HEK293 (cell line): Measurements from ENCODE around the gene IGFBP5.
A peak's percentile ranks its signal among the peaks of the same experiment; 100 is the strongest.

Source experiments
- CTCF ChIA-PET: fragments of 350-600 bp; formaldehyde crosslinking; extraction: SDS; loops from one replicate; lab custom pipeline; 2021; ENCODE audit warnings: antibody characterized with exemption; lab: Yijun Ruan, JAX
- POLR2A ChIA-PET: fragments of 300-600 bp; formaldehyde crosslinking; extraction: SDS; loops from one replicate; lab custom pipeline; 2020; ENCODE audit warnings: antibody characterized with exemption, inconsistent platforms; lab: Yijun Ruan, JAX
- H3K27ac ChIP-seq: fragments of 200-500 bp; sonication (Bioruptor generic); 2 replicates; pipeline ENCODE4 v1.5.1; 2014; ENCODE audit warnings: low read depth, low read length, control low read depth, inconsistent platforms; ENCODE audit errors: extremely low read depth
- H3K36me3 ChIP-seq, 2 experiments: fragments of 200-500 bp in 1 of 2; sonication (Bioruptor generic) in 1 of 2; 1 replicate in 1 of 2; 2 replicates in 1 of 2; pipeline ENCODE4 v1.5.1; 2014 to 2017; ENCODE audit warnings: inconsistent platforms in 2 of 2, low read length in 2 of 2; ENCODE audit not compliant: control insufficient read depth in 2 of 2, insufficient read depth in 1 of 2
- H3K4me1 ChIP-seq: fragments of 200-500 bp; sonication (Bioruptor generic); 2 replicates; pipeline ENCODE4 v1.5.1; 2014; ENCODE audit warnings: mild to moderate bottlenecking, low read length, inconsistent platforms; ENCODE audit not compliant: control insufficient read depth, insufficient read depth
- H3K4me3 ChIP-seq: 2 replicates; pipeline ENCODE4 v1.5.1; 2011; ENCODE audit warnings: low read depth, mild to moderate bottlenecking, control low read depth, low read length, moderate library complexity
- H3K9me3 ChIP-seq: fragments of 200-500 bp; sonication (Bioruptor generic); 2 replicates; pipeline ENCODE4 v1.5.1; 2014; ENCODE audit warnings: low read depth, low read length, inconsistent platforms; ENCODE audit not compliant: control insufficient read depth, insufficient read depth
- BCL11A ChIP-seq: fragments of 450-650 bp; formaldehyde crosslinking; IDR thresholded peaks from 2 replicates; pipeline ENCODE4 v1.5.1; 2016; ENCODE audit warnings: low read depth, missing biosample characterization, missing genetic modification characterization
- EGR2 ChIP-seq: fragments of 450-650 bp; formaldehyde crosslinking; IDR thresholded peaks from 2 replicates; pipeline ENCODE4 v1.5.1; 2016; ENCODE audit warnings: low read depth, missing biosample characterization, missing genetic modification characterization
- KLF9 ChIP-seq: fragments of 450-650 bp; formaldehyde crosslinking; IDR thresholded peaks from 2 replicates; pipeline ENCODE4 v1.5.1; 2016; ENCODE audit warnings: missing biosample characterization, missing genetic modification characterization, low read depth
- MYNN ChIP-seq: fragments of 450-650 bp; formaldehyde crosslinking; IDR thresholded peaks from 2 replicates; pipeline ENCODE4 v1.5.1; 2016; ENCODE audit warnings: missing biosample characterization, missing genetic modification characterization, borderline replicate concordance
- SCRT2 ChIP-seq: fragments of 450-650 bp; formaldehyde crosslinking; IDR thresholded peaks from 2 replicates; pipeline ENCODE4 v1.5.1; 2016; ENCODE audit warnings: missing biosample characterization, missing genetic modification characterization
- SP7 ChIP-seq: fragments of 450-650 bp; formaldehyde crosslinking; IDR thresholded peaks from 2 replicates; pipeline ENCODE4 v1.5.1; 2016; ENCODE audit warnings: missing biosample characterization, missing genetic modification characterization
- ZBTB17 ChIP-seq: fragments of 450-650 bp; formaldehyde crosslinking; IDR thresholded peaks from 2 replicates; pipeline ENCODE4 v1.5.1; 2016; ENCODE audit warnings: missing biosample characterization, missing genetic modification characterization
- ZBTB20 ChIP-seq: fragments of 450-650 bp; formaldehyde crosslinking; IDR thresholded peaks from 2 replicates; pipeline ENCODE4 v1.5.1; 2016; ENCODE audit warnings: missing biosample characterization, missing genetic modification characterization
- ZBTB8A ChIP-seq: fragments of 450-650 bp; formaldehyde crosslinking; IDR thresholded peaks from 2 replicates; pipeline ENCODE4 v1.5.1; 2016; ENCODE audit warnings: missing biosample characterization, missing genetic modification characterization
- ZEB2 ChIP-seq: fragments of 450-650 bp; formaldehyde crosslinking; IDR thresholded peaks from 2 replicates; pipeline ENCODE4 v1.5.1; 2016; ENCODE audit warnings: missing biosample characterization, missing genetic modification characterization
- ZFHX2 ChIP-seq: fragments of 450-650 bp; formaldehyde crosslinking; conservative IDR thresholded peaks from 2 replicates; pipeline ENCODE4 v1.5.1; 2016; ENCODE audit warnings: missing biosample characterization, missing genetic modification characterization
- ZNF132 ChIP-seq: fragments of 450-650 bp; formaldehyde crosslinking; IDR thresholded peaks from 2 replicates; pipeline ENCODE4 v1.5.1; 2017; ENCODE audit warnings: missing biosample characterization, missing genetic modification characterization, borderline replicate concordance
- ZNF324 ChIP-seq: fragments of 450-650 bp; formaldehyde crosslinking; IDR thresholded peaks from 2 replicates; pipeline ENCODE4 v1.5.1; 2016; ENCODE audit warnings: missing biosample characterization, missing genetic modification characterization
- ZNF335 ChIP-seq: fragments of 450-650 bp; formaldehyde crosslinking; conservative IDR thresholded peaks from 2 replicates; pipeline ENCODE4 v1.5.1; 2016; ENCODE audit warnings: missing biosample characterization, missing genetic modification characterization
- ZNF341 ChIP-seq: fragments of 450-650 bp; formaldehyde crosslinking; IDR thresholded peaks from 2 replicates; pipeline ENCODE4; 2016; ENCODE audit warnings: low read depth, missing biosample characterization, missing genetic modification characterization
- ZNF416 ChIP-seq: fragments of 450-650 bp; formaldehyde crosslinking; IDR thresholded peaks from 2 replicates; pipeline ENCODE4 v1.5.1; 2016; ENCODE audit warnings: missing biosample characterization, missing genetic modification characterization
- ZNF621 ChIP-seq: fragments of 450-650 bp; formaldehyde crosslinking; IDR thresholded peaks from 2 replicates; pipeline ENCODE4 v1.5.1; 2017; ENCODE audit warnings: missing biosample characterization, missing genetic modification characterization
- ZNF626 ChIP-seq: fragments of 450-650 bp; sonication (Bioruptor Pico); formaldehyde crosslinking; IDR thresholded peaks from 2 replicates; pipeline ENCODE4 v1.5.1; 2018; ENCODE audit warnings: missing biosample characterization, missing genetic modification characterization, inconsistent platforms
- ZNF654 ChIP-seq: fragments of 450-650 bp; formaldehyde crosslinking; IDR thresholded peaks from 2 replicates; pipeline ENCODE4 v1.5.1; 2016; ENCODE audit warnings: low read depth, missing biosample characterization, missing genetic modification characterization
- ZNF76 ChIP-seq: fragments of 450-650 bp; formaldehyde crosslinking; IDR thresholded peaks from 2 replicates; pipeline ENCODE4; 2016; ENCODE audit warnings: low read depth, missing biosample characterization, missing genetic modification characterization, borderline replicate concordance
- TF ChIP-seq, protein P1 (sequence below): fragments of 450-650 bp; formaldehyde crosslinking; IDR thresholded peaks from 2 replicates; pipeline ENCODE4 v1.5.1; 2017; ENCODE audit warnings: missing biosample characterization, mild to moderate bottlenecking, missing genetic modification characterization, moderate library complexity
- TF ChIP-seq, protein P2 (sequence below): fragments of 450-650 bp; formaldehyde crosslinking; IDR thresholded peaks from 2 replicates; pipeline ENCODE4 v1.5.1; 2016; ENCODE audit warnings: missing biosample characterization, missing genetic modification characterization
- TF ChIP-seq, protein P3 (sequence below): fragments of 450-650 bp; formaldehyde crosslinking; optimal IDR thresholded peaks from 2 replicates; pipeline ENCODE3; 2016; ENCODE audit warnings: missing biosample characterization, mild to moderate bottlenecking, missing genetic modification characterization
- TF ChIP-seq, protein P4 (sequence below): fragments of 450-650 bp; formaldehyde crosslinking; IDR thresholded peaks from 2 replicates; pipeline ENCODE4 v1.5.1; 2017; ENCODE audit warnings: missing biosample characterization, missing genetic modification characterization
- TF ChIP-seq, protein P5 (sequence below): fragments of 450-650 bp; formaldehyde crosslinking; IDR thresholded peaks from 2 replicates; pipeline ENCODE4 v1.5.1; 2017; ENCODE audit warnings: missing biosample characterization, missing genetic modification characterization

The IGFBP5 gene

DNA sequence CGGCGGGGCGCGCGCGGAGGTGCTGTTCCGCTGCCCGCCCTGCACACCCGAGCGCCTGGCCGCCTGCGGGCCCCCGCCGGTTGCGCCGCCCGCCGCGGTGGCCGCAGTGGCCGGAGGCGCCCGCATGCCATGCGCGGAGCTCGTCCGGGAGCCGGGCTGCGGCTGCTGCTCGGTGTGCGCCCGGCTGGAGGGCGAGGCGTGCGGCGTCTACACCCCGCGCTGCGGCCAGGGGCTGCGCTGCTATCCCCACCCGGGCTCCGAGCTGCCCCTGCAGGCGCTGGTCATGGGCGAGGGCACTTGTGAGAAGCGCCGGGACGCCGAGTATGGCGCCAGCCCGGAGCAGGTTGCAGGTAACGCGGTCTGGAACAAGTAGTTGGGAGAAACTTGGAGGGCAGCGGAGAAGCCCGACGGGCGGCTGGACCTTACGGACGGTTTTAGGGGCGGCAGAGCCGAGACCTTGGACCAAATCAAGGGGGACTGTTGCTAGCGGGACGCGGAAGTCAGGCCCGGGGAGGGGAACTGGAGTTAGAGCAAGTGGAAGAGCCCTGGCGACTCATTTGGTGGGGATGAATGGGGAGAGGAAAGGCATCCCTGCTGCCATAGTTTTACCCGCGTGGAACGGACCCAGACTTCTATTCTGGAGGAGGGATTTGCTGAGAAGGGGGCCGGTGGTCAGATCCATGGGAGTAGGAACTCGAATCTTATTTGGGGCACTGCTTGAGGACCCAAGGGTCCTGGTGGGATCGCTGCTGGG lies 61.6 kb downstream of the IGFBP5 start (continued):
- peak; percentile 68 for TF ChIP-seq ZBTB8A (tag by site-specific recombination)
- TF ChIP-seq ZNF621 (tag by site-specific recombination), result no peak
- TF ChIP-seq, protein P1, sequence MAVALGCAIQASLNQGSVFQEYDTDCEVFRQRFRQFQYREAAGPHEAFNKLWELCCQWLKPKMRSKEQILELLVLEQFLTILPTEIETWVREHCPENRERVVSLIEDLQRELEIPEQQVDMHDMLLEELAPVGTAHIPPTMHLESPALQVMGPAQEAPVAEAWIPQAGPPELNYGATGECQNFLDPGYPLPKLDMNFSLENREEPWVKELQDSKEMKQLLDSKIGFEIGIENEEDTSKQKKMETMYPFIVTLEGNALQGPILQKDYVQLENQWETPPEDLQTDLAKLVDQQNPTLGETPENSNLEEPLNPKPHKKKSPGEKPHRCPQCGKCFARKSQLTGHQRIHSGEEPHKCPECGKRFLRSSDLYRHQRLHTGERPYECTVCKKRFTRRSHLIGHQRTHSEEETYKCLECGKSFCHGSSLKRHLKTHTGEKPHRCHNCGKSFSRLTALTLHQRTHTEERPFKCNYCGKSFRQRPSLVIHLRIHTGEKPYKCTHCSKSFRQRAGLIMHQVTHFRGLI, result no peak
- TF ChIP-seq MYNN (tag by site-specific recombination), result peak; percentile 97
- no peak for TF ChIP-seq ZNF132 (tag by site-specific recombination)
- TF ChIP-seq ZNF416 (tag by site-specific recombination), result no peak
- peak; percentile 29; the same call in 1 of the 2 replicates for TF ChIP-seq SCRT2 (tag by site-specific recombination)

DNA sequence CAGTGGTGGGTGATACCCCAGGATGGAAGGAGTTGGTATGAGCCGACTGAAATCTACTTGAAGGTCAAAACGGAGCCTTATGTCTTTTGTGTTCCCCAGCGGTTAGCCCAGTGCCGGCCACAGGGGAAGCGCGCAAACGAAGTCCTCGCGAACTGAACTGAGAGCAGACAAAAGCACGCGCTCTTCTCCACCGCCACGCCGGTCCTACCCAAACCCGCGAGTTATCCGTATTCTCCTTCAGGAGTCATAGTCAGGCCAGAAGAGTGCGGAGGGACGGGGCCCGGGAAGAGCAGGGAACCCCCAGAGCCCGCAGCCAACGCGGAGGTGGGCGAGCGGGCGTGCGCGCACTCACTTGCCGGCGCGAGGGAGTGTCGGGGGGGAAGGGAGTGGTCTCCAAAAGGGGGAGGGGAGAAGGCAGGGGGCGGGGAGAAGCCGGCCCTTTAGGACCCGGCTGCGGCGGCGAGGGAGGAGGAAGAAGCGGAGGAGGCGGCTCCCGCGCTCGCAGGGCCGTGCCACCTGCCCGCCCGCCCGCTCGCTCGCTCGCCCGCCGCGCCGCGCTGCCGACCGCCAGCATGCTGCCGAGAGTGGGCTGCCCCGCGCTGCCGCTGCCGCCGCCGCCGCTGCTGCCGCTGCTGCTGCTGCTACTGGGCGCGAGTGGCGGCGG lies 62.3 kb downstream of the IGFBP5 start, which contains the start of gene IGFBP2:
Gene IGFBP2 (plus strand): TSS at position 469 of the 664 bp plus-strand sequence. CDS start 104 bp downstream, at position 573.
- Histone ChIP-seq H3K9me3 (no peaks in the 10 kb centered on the region), H3K4me1 (peaks cover 19% of the 10 kb centered on the region), H3K4me3 (peak within 1 kb of the TSS; percentile 53), H3K27ac (peak within 1 kb of the TSS; percentile 56; the same call in 1 of the 2 replicates), H3K36me3 (no peaks in the 10 kb centered on the region; a peak in 1 of 3 replicates)
- ChIA-PET CTCF (interaction anchor here (1.0 to 1.1 kb wide), 2 partner anchors 113 to 114 kb away, joined by 4 read pairs; no protein-coding TSS in a partner anchor), POLR2A (no interaction called here)
- TF ChIP-seq, protein P2, sequence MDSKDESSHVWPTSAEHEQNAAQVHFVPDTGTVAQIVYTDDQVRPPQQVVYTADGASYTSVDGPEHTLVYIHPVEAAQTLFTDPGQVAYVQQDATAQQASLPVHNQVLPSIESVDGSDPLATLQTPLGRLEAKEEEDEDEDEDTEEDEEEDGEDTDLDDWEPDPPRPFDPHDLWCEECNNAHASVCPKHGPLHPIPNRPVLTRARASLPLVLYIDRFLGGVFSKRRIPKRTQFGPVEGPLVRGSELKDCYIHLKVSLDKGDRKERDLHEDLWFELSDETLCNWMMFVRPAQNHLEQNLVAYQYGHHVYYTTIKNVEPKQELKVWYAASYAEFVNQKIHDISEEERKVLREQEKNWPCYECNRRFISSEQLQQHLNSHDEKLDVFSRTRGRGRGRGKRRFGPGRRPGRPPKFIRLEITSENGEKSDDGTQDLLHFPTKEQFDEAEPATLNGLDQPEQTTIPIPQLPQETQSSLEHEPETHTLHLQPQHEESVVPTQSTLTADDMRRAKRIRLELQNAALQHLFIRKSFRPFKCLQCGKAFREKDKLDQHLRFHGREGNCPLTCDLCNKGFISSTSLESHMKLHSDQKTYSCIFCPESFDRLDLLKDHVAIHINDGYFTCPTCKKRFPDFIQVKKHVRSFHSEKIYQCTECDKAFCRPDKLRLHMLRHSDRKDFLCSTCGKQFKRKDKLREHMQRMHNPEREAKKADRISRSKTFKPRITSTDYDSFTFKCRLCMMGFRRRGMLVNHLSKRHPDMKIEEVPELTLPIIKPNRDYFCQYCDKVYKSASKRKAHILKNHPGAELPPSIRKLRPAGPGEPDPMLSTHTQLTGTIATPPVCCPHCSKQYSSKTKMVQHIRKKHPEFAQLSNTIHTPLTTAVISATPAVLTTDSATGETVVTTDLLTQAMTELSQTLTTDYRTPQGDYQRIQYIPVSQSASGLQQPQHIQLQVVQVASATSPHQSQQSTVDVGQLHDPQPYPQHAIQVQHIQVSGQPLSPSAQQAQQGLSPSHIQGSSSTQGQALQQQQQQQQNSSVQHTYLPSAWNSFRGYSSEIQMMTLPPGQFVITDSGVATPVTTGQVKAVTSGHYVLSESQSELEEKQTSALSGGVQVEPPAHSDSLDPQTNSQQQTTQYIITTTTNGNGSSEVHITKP (tag by site-specific recombination), result peak; percentile 88
- TF ChIP-seq ZBTB17 (tag by site-specific recombination) (peak; percentile 17; the same call in 1 of the 2 replicates), ZEB2 (tag by site-specific recombination) (0 out of 2 replicates have a peak, but pooled peaks have one; percentile 31), ZNF341 (tag by site-specific recombination) (peak; percentile 76), ZNF626 (tag by site-specific recombination) (no peak), BCL11A (tag by site-specific recombination) (no peak), ZNF335 (tag by site-specific recombination) (peak; percentile 52), ZNF324 (tag by site-specific recombination) (0 out of 2 replicates have a peak, but pooled peaks have one; percentile 23), ZBTB20 (tag by site-specific recombination) (peak; percentile 82), ZBTB8A (tag by site-specific recombination) (peak; percentile 45; the same call in 1 of the 2 replicates), ZNF76 (no peak), EGR2 (peak; percentile 67), ZFHX2 (tag by site-specific recombination) (peak; percentile 79), ZNF654 (tag by site-specific recombination) (no peak), SP7 (tag by site-specific recombination) (0 out of 2 replicates have a peak, but pooled peaks have one; percentile 17), KLF9 (peak; percentile 57; the same call in 1 of the 2 replicates)
- TF ChIP-seq, protein P3, sequence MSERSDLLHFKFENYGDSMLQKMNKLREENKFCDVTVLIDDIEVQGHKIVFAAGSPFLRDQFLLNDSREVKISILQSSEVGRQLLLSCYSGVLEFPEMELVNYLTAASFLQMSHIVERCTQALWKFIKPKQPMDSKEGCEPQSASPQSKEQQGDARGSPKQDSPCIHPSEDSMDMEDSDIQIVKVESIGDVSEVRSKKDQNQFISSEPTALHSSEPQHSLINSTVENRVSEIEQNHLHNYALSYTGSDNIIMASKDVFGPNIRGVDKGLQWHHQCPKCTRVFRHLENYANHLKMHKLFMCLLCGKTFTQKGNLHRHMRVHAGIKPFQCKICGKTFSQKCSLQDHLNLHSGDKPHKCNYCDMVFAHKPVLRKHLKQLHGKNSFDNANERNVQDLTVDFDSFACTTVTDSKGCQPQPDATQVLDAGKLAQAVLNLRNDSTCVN (tag by site-specific recombination), result peak; percentile 72
- TF ChIP-seq, protein P4, sequence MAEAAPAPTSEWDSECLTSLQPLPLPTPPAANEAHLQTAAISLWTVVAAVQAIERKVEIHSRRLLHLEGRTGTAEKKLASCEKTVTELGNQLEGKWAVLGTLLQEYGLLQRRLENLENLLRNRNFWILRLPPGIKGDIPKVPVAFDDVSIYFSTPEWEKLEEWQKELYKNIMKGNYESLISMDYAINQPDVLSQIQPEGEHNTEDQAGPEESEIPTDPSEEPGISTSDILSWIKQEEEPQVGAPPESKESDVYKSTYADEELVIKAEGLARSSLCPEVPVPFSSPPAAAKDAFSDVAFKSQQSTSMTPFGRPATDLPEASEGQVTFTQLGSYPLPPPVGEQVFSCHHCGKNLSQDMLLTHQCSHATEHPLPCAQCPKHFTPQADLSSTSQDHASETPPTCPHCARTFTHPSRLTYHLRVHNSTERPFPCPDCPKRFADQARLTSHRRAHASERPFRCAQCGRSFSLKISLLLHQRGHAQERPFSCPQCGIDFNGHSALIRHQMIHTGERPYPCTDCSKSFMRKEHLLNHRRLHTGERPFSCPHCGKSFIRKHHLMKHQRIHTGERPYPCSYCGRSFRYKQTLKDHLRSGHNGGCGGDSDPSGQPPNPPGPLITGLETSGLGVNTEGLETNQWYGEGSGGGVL (tag by site-specific recombination), result peak; percentile 57; the same call in 1 of the 2 replicates
- TF ChIP-seq, protein P5, sequence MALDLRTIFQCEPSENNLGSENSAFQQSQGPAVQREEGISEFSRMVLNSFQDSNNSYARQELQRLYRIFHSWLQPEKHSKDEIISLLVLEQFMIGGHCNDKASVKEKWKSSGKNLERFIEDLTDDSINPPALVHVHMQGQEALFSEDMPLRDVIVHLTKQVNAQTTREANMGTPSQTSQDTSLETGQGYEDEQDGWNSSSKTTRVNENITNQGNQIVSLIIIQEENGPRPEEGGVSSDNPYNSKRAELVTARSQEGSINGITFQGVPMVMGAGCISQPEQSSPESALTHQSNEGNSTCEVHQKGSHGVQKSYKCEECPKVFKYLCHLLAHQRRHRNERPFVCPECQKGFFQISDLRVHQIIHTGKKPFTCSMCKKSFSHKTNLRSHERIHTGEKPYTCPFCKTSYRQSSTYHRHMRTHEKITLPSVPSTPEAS (tag by site-specific recombination), result no peak
